Activated B cell treated with CpG ODN at 0.5 μM for 24 hours (primary cell): ENCODE results near the gene CAND2. TPM values are rescaled to one million over a fixed set of nuclear protein-coding genes. Genes with fewer than 3 reads are reported as not detected.

Experiments
- ATAC-seq: fragments of 200-7000 bp; cut with Tn5 transposase; one replicate; pipeline ENCODE4 v1.10.0; 2021; ENCODE audit warnings: low read depth, mild to moderate bottlenecking, moderate library complexity
- CTCF ChIA-PET: fragments of 350-600 bp; sonication (Branson Sonifier 250); formaldehyde crosslinking; loops from one replicate; lab custom pipeline; 2021; ENCODE audit warnings: antibody characterized with exemption; lab: Charles Lee
- POLR2A ChIA-PET: fragments of 350-600 bp; sonication (Branson Sonifier 250); formaldehyde crosslinking; loops from one replicate; lab custom pipeline; 2021; ENCODE audit warnings: antibody characterized with exemption; lab: Charles Lee
- DNase-seq: peaks from one replicate; pipeline ENCODE4 v3.0.0; 2022
- H3K27ac Mint-ChIP-seq: one replicate; pipeline ENCODE4 v1.8.0; 2020; ENCODE audit warnings: mixed read lengths
- H3K27me3 Mint-ChIP-seq: one replicate; pipeline ENCODE4 v1.8.0; 2021; ENCODE audit warnings: mixed read lengths
- H3K36me3 Mint-ChIP-seq: one replicate; pipeline ENCODE4 v1.8.0; 2021; ENCODE audit warnings: low read depth, mixed read lengths
- H3K4me1 Mint-ChIP-seq: one replicate; pipeline ENCODE4 v1.8.0; 2021; ENCODE audit warnings: mixed read lengths
- H3K4me3 Mint-ChIP-seq: one replicate; pipeline ENCODE4 v1.8.0; 2020; ENCODE audit warnings: mild to moderate bottlenecking, mixed read lengths
- H3K9me3 Mint-ChIP-seq: one replicate; pipeline ENCODE4 v1.8.0; 2020; ENCODE audit warnings: mixed read lengths
- intact Hi-C: fragments of 100-400 bp; cut with micrococcal nuclease; formaldehyde crosslinking; loops from one replicate; pipeline ENCODE4 v1.15.1; 2024
- total RNA-seq: library from RNA; stranded (reverse); gene quantifications from 2 replicates; pipeline ENCODE4 v1.2.3, GENCODE V29; 2022
- TF ChIP-seq, protein P1 (sequence below): fragments of 200-600 bp; IDR thresholded peaks from one replicate; pipeline ENCODE4 v1.8.0; 2022; ENCODE audit warnings: antibody characterized with exemption, mild to moderate bottlenecking

The CAND2 gene
- total RNA-seq, 1 donor from 2014 or later: 0.42 TPM

DNA sequence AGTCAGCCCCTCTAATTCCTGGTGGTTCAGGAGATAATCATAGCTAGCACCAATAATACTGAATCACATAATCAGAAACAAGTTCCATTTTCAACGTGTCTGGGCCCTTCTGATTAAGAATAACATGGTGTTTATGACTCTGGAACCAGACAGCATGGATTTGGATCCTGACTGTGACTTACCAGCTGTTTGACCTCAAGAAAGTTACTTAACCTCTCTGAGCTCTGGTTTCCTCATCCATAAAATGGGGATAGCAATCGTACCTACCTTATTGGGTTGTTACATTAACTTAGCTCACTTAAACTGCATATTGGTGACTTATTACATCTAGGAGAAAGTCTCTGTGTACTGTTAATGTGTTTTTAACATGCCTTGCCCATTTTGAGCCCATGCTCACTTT, 26.7 kb upstream of the CAND2 start:
- H3K4me3 Mint-ChIP-seq: no peak overlapping the region
- H3K27ac Mint-ChIP-seq: no peak overlapping the region
- ChIA-PET CTCF (no interaction called here), POLR2A (no interaction called here)
- intact Hi-C loops: no loop called here
- ATAC-seq (no peak), DNase-seq (no peak)
- H3K27me3 Mint-ChIP-seq: peaks cover 3% of the 10 kb centered on the region
- peaks cover 11% of the 10 kb centered on the region for H3K9me3 Mint-ChIP-seq
- H3K36me3 Mint-ChIP-seq: no peaks in the 10 kb centered on the region
- H3K4me1 Mint-ChIP-seq: peaks cover 5% of the 10 kb centered on the region
- TF ChIP-seq, protein P1, sequence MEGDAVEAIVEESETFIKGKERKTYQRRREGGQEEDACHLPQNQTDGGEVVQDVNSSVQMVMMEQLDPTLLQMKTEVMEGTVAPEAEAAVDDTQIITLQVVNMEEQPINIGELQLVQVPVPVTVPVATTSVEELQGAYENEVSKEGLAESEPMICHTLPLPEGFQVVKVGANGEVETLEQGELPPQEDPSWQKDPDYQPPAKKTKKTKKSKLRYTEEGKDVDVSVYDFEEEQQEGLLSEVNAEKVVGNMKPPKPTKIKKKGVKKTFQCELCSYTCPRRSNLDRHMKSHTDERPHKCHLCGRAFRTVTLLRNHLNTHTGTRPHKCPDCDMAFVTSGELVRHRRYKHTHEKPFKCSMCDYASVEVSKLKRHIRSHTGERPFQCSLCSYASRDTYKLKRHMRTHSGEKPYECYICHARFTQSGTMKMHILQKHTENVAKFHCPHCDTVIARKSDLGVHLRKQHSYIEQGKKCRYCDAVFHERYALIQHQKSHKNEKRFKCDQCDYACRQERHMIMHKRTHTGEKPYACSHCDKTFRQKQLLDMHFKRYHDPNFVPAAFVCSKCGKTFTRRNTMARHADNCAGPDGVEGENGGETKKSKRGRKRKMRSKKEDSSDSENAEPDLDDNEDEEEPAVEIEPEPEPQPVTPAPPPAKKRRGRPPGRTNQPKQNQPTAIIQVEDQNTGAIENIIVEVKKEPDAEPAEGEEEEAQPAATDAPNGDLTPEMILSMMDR: no peak

DNA sequence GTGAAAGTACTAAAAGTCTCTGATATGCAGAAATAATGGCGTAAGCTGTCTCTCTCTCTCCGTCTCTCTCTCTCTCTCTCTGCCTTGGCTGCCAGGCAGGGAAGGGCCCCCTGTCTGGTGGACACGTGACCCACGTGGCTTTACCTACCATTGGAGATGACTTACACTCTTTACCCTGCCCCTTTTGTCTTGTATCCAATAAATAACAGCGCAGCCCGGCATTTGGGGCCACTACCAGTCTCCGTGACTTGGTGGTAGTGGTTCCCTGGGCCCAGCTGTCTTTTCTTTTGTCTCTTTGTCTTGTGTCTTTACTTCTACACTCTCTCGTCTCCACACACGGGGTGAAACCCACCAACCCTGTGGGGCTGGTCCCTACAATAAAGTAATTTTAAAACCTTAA, 25.2 kb upstream of the CAND2 start:
- Mint-ChIP-seq H3K4me3 (no peak overlapping the region), H3K36me3 (no peaks in the 10 kb centered on the region), H3K27ac (no peak overlapping the region), H3K27me3 (peaks cover 9% of the 10 kb centered on the region), H3K4me1 (peaks cover 5% of the 10 kb centered on the region), H3K9me3 (peaks cover 11% of the 10 kb centered on the region)
- DNase-seq (no peak), ATAC-seq (no peak)
- intact Hi-C loops: no loop called here
- CTCF ChIA-PET: no interaction called here
- TF ChIP-seq, protein P1: no peak
- POLR2A ChIA-PET: no interaction called here

DNA sequence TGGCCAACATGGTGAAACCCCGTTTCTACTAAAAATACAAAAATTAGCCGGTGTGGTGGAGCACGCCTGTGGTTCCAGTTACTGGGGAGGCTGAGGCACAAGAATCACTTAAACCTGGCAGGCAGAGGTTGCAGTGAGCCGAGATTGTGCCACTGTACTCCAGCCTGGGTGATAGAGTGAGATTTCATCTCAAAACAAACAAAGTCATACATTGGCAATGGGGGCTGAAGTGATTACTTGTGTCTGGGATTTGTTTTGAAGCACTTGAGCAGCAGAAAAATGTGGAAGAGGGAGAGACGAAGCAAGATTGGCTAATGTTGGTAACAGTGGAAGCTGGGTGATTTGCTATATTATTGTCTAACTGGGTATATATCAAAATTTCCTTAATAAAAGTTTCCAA, 24.0 kb upstream of the CAND2 start:
- TF ChIP-seq, protein P1: no peak
- no peak overlapping the region for H3K4me3 Mint-ChIP-seq
- CTCF ChIA-PET: no interaction called here
- H3K27me3 Mint-ChIP-seq: peaks cover 12% of the 10 kb centered on the region
- POLR2A ChIA-PET: no interaction called here
- no peak overlapping the region for H3K27ac Mint-ChIP-seq
- H3K36me3 Mint-ChIP-seq: no peaks in the 10 kb centered on the region
- ATAC-seq (no peak), DNase-seq (no peak)
- intact Hi-C loops: no loop called here
- H3K9me3 Mint-ChIP-seq: peaks cover 11% of the 10 kb centered on the region
- H3K4me1 Mint-ChIP-seq: peaks cover 5% of the 10 kb centered on the region

DNA sequence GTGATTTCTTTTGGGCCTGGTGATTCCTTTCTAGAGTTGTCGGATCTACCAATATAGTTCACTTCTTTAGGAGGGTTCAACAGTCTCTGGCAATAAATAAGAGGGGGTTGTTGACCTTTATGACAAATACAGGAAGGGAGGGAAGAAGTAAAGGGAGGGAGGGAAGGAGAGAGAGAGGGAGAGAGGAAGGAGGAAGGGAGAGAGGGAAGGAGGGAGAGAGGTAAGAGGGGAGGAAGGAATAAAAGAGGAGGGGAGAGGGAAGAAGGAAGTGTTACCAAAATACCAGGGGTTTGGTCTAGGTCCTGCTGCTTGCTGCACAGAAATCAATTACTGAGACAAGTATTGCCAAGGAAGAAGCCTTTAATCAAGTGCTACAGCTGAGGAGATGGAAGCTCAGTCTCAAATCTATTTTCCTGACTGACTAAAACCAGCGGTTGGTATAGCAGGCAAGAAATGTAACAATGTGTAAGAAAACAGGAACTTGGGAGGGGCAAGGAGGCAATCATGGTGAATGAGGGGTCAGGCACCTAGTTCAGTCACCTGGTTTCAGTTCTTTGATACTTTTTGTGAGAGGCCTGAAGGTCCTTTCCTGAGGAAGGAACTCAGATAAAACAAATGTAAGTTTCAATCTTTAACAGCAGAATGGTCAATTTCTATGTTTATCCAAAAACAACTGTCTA, 23.3 kb upstream of the CAND2 start:
- CTCF ChIA-PET: no interaction called here
- intact Hi-C loops: no loop called here
- H3K36me3 Mint-ChIP-seq: no peaks in the 10 kb centered on the region
- ATAC-seq (no peak), DNase-seq (no peak)
- H3K27ac Mint-ChIP-seq: no peak overlapping the region
- POLR2A ChIA-PET: no interaction called here
- TF ChIP-seq, protein P1: no peak
- peaks cover 16% of the 10 kb centered on the region for H3K27me3 Mint-ChIP-seq
- H3K4me3 Mint-ChIP-seq: no peak overlapping the region
- peaks cover 11% of the 10 kb centered on the region for H3K9me3 Mint-ChIP-seq
- peaks cover 5% of the 10 kb centered on the region for H3K4me1 Mint-ChIP-seq

DNA sequence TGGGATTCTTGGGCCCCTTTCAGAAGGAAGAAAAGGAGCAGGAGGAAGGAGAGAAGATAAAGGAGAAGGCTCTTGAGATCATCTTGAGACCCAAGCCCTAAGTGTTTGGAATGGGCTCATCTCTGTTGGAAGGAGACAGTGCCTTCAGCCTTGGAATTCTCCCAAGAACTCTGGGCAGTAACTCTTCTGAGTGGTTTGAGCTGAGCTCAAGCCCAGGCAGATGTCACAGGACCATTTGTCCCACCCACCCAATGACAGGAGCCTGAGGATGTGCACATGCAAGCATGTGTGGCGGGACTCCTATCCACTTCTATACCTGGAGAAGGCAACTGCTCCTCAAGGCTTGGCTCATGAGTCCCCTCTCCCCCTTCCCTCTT, 22.8 kb upstream of the CAND2 start:
- intact Hi-C loops: no loop called here
- CTCF ChIA-PET: no interaction called here
- Mint-ChIP-seq H3K4me1 (peaks cover 5% of the 10 kb centered on the region), H3K36me3 (no peaks in the 10 kb centered on the region), H3K4me3 (no peak overlapping the region), H3K27me3 (peaks cover 16% of the 10 kb centered on the region), H3K27ac (no peak overlapping the region), H3K9me3 (peaks cover 11% of the 10 kb centered on the region)
- TF ChIP-seq, protein P1: no peak
- no peak for ATAC-seq
- DNase-seq: no peak
- POLR2A ChIA-PET: no interaction called here
